Caki2 (cell line): Measurements from ENCODE around the gene SEMA3B. TPM values are rescaled to one million over a fixed set of nuclear protein-coding genes. Genes with fewer than 3 reads are reported as not detected.
"Not testable (repeated sequence)": the region's sequence is repeated elsewhere in the genome, so short reads cannot be mapped to it uniquely, and the experiment has no call there.

Source experiments
- DNase-seq: peaks from one replicate; pipeline ENCODE4 v3.0.0-alpha.2; 2015; ENCODE audit warnings: low read depth
- in situ Hi-C: cut with HindIII; loops from 2 replicates; pipeline ENCODE4 v1.10.0; 2016; ENCODE audit warnings: low sequenced_read_pairs, low pct_unique_long_range_greater_than_20kb, mixed read lengths
- total RNA-seq: library from RNA; depleted of rRNA; stranded (reverse); fragments of >200 nt; shearing (Covaris generic); gene quantifications from 2 replicates; pipeline ENCODE4 v1.2.3, GENCODE V29; 2014; ENCODE audit warnings: low replicate concordance; rRNA removed

SEMA3B gene
- 99.9 and 105 TPM in 2 replicates for total RNA-seq

DNA sequence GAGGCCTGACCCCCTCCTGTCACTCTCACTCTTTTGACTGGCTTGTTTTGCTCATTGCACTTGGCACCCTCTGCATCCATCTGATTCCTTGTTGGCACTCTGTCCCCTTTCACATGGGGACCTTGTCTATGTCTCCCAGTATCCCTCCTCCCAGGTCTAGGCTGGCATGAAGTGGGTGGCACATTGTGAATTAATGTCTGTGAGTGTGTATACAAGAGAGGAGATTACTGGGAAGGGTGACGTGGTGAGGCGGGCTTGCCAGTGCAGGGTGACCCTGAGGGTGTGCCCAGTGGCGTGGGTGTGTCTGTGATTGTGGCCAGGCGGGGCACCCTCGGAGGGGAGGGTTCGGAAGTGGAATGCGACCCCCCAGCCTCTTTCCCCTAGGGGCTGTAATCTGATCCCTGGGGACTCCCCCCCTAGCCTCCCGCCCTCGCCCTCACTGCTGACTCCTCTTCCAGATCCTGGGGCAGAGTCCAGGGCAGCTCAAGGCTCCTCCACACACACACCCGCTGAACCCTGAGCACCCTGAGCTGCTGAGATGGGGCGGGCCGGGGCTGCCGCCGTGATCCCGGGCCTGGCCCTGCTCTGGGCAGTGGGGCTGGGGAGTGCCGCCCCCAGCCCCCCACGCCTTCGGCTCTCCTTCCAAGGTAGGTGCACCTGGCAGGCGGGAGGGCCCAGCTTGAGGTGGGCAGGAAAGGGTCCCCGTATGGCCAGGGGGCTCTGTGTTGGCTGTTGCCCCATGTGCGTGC, at the start of gene SEMA3B:
TSS of gene SEMA3B (plus strand) at position 445 of the 749 bp plus-strand sequence. CDS start at position 539, 94 bp downstream.
- DNase-seq = peak; percentile 97
- in situ Hi-C loops = no loop called here

- DNase-seq = no peak
- in situ Hi-C loops = no loop called here
Observed at GRCh38 chr3:50219285-50219684, 49.7 kb upstream of the SEMA3B start.

GRCh38 chr3:50220109-50220508, 48.8 kb upstream of the SEMA3B start:
- DNase-seq = no peak
- in situ Hi-C loops = no loop called here

GRCh38 chr3:50221051-50221410, 47.9 kb upstream of the SEMA3B start:
- in situ Hi-C loops = no loop called here
- no peak for DNase-seq

DNA sequence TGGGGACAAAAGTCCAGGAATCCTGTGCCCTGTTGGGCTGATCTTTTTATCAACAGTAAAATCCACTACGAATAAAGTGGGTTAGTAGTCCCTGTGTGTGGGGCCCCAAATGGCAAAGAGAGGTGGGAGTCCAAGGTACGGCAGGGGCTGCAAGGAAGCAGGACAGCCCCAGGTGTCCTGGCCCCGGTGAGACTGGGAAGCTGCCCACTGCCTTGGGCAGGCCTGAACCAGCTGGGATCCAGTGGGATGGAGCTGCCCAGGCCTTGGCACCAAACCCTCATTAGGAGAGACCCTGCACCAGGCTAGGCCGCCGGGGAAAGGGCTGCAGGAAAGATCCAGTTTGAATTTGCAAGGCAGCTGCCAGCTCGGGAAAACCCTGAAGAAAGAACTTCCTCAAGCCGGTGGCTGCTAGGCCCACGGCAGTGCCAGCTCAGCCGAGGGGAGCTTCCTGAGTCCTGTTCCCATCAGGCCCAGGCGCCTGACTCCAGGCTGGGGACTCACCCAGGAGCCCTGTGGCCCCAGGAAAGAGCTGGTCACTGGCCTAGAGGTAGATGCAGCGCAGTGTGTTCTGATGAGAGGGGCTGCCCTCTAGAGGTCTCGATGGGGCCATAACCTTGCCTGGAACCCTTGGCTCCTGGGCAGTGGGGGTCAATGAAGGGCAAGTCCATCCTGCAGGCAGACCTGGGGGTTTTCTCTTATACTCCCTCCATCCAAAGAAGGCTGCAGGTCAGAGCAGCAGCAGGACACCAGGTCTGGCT, 47.4 kb upstream of the SEMA3B start:
- DNase-seq = no peak
- in situ Hi-C loops = no loop called here

DNA sequence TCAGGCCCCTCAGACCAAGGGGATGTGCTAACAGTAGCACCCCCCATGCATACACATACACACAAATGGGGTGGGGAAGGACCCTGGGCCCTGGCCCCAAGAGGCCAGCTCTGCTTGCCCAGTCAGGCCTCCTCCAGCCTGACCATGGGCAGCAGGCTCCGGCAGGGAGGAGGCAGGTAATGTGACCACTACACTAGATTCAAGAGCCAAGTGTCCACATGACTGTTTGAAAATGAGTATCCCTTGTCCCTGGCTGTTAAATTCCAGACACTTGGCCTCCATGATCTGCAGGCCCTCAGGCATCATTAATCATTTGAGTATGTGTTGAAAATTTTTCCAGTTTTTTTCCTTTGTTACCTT, 46.8 kb upstream of the SEMA3B start:
- no peak for DNase-seq
- in situ Hi-C loops = no loop called here

- DNase-seq = no peak
- in situ Hi-C loops = no loop called here
Observed at GRCh38 chr3:50224639-50225038, 44.3 kb upstream of the SEMA3B start.

DNA sequence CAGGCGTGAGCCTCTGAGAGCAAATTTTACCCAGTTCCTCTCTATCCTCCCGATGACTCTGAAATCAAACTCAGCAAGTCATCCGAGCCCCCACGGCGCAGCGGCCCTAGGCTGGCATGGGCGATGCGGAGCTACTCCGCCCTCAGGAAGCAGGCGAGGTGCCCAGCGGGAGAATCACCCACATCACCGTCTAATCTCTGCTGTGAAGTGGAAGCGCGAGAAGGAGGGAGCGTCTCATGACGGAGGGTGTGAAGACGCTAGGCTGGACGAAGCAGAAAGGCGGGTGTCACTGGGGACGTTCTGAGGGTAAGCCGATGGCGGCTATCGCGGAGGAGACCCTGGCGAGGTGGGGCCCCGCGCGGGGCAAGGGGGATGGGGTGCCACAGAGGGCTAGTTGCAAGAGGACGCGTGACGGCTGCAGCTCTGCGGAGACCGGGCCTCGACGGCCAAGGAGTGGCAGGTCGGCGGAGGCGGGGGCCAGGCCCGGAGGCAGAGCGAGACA, 42.0 kb upstream of the SEMA3B start:
- DNase-seq = no peak
- in situ Hi-C loops = no loop called here

GRCh38 chr3:50227390-50228183, 41.4 kb upstream of the SEMA3B start:
- peak; percentile 87 for DNase-seq
- in situ Hi-C loops = no loop called here

DNA sequence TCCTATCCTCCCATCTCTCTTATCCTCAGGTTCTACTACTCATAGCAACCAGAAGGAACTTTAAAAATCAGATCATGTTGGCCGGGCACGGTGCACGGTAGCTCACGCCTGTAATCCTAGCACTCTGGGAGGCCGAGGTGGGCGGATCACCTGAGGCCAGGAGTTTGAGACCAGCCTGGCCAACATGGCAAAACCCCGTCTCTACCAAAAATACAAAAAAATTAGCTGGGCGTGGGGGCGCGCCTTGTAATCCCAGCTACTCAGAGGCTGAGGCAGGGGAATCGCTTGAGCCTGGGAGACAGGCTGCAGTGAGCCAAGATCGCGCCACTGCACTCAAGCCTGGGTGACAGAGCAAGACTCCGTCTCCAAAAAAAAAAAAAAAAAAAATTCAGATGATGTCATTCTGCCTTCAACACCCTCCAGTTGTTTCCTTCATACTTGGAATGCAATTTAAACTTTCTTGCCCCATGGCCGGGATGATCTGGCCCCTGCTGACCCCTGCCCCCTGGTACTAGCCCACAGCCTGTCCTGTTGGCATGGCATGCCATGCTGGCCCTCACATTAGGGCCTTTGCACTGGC, 40.7 kb upstream of the SEMA3B start:
- DNase-seq, in situ Hi-C loops: not testable (repeated sequence)

DNA sequence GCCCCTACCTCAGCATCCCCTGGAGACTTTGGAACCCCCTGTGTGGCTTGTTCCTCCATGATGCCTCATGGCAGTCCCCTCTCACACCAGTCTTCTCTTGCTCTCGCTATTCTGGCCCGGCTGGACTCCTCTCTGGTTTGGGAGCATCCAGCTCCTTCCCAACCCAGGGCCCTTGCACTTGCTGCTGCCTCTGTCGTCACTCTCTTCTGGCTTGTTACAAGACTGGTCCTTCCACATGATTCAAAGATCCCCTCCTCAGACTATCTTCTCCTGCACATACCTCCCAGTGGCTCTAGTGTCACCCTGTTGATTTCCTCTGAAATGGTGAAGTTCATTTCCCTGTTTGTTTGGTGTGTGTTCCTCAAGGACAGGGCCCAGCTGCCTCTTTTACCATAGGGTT, 39.5 kb upstream of the SEMA3B start:
- DNase-seq = no peak
- in situ Hi-C loops = no loop called here

DNA sequence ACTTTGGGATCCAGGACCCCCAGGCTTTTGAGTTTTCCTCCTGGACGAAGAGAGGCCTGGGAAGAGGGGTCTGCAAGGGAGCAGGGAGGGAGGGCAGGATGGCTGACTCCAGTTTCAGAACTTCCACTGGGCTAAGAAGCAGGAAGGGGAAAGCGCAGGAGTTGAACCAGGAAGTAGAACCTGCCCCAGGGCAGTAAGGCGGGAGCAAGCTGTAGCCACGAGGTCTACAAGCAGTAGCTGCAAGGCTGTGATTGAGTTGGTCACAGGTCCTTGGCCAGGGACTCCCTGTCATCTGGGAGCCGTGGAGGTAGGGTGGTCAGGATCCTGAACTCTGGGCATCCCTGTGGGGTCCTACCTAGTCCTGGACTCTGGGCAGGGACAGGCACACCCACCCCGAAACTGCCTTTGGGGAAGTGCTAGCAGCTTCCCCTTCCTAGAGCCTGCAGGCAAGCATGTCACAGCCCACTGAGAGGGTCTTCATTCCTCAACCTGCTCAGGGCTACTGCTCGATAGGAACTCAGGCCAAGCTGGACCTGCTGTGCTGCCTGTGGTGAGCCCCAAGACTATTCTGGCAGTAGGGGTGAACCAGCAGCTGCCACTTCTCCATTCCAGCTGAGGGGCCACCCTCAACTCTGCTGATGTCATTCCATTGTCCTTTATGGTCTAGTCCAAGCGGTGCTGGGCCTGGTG, 38.7 kb upstream of the SEMA3B start:
- in situ Hi-C loops = no loop called here
- no peak for DNase-seq

DNA sequence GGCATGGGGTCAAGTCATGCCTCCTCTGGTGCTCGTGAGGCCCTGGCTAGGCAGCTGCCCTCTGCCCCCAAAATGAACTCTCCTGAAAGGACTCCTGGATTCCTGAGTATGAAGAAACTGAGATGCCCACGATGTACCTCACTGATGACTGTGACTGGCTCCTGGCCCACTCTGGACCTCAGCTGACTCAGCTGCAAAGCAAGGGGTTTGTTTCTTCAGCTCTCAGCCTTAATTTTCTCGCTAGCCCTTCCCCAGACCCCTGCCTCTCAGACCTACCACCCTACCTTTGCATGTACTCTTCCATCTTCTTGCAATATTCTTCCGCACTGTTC, 38.2 kb upstream of the SEMA3B start:
- DNase-seq = no peak
- in situ Hi-C loops = no loop called here

GRCh38 chr3:50231581-50231980, 37.4 kb upstream of the SEMA3B start:
- no peak for DNase-seq
- in situ Hi-C loops = no loop called here

DNA sequence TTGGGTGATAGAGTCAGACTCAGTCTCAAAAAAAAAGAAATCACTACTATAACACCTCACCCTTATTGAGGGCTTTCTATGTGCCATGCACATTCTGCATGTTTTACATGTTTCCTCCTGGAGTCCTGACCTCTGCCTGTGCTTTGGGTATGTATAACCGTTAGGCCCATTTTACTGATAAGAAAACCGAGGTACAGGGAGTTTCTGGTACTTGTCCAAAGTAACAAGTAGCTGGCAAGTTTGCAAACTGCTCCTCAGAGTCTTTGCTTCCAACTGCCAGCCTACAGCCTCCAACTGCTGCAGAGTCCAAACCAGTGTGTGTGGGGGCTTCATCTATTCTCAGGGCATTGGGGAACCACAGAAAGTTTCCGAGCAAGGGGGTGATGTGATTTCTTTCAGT, 36.6 kb upstream of the SEMA3B start:
- no peak for DNase-seq
- in situ Hi-C loops = no loop called here

GRCh38 chr3:50233176-50233575, 35.8 kb upstream of the SEMA3B start:
- no peak for DNase-seq
- in situ Hi-C loops = no loop called here

DNA sequence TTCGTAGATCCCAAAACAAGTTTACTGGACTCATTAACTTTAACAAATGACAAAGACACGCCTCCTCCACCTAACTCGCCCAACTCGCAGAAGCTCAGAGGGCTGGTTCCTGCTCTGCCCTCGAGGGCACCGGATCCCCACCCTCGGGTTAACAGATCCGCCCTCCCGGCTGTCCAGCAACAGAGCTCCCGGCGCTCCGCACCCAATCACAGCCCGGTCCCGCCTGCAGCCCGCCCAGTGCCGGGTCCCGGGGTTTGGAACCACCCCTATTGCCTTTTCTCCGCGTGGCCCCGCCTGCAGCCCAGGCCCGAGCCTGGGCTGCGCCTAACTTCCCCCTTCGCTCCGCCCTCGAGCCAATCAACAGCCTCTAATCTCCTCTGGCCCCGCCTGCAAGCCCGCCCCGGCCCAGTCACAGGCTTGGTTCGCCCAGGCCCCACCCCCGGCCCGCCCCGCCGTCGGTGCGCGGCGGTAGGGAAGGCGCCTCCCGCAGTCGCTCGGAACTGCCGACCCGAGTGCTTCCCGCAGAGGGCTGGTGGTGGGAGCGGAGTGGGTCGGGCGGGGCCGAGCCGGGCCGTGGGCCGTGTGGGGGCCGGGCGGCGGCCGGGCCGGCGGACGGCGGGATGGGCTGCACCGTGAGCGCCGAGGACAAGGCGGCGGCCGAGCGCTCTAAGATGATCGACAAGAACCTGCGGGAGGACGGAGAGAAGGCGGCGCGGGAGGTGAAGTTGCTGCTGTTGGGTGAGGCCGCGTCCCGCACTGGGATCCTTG, 33.0 kb upstream of the SEMA3B start, which contains the start of gene GNAI2:
TSS of gene GNAI2 (plus strand) at position 489 of the 768 bp plus-strand sequence. CDS start at position 621, 132 bp downstream.
- in situ Hi-C loops = no loop called here
- DNase-seq = peak; percentile 98
